IMR-90 (cell line): ENCODE data around the gene MYH11. TPM values are rescaled to one million over a fixed set of nuclear protein-coding genes. Genes with fewer than 3 reads are reported as not detected.
"Not testable (repeated sequence)": the region's sequence is repeated elsewhere in the genome, so short reads cannot be mapped to it uniquely, and the experiment has no call there.

Source experiments
- ATAC-seq: fragments of 200-7000 bp; cut with Tn5 transposase; 2 replicates; pipeline ENCODE4 v1.9.1; 2020; ENCODE audit warnings: low read depth, mild to moderate bottlenecking, moderate library complexity
- BruUV-seq: library from RNA; stranded (reverse); fragments of 400-500 nt; replicated peaks from 2 replicates; lab custom pipeline; 2021; lab: Mats Ljungman, UMichigan
- CTCF ChIA-PET: fragments of 300-600 bp; formaldehyde crosslinking; extraction: SDS; loops from one replicate; lab custom pipeline; 2021; ENCODE audit warnings: antibody characterized with exemption; lab: Yijun Ruan, JAX
- POLR2A ChIA-PET: fragments of 300-600 bp; sonication (Branson Sonifier 250); formaldehyde crosslinking; loops from one replicate; lab custom pipeline; 2022; ENCODE audit warnings: antibody characterized with exemption; ENCODE audit not compliant: unreplicated experiment; lab: Charles Lee
- DNase-seq: peaks from one replicate; pipeline ENCODE4 v3.0.0; 2013
- H2AFZ ChIP-seq: replicated peaks from 2 replicates; pipeline ENCODE3; 2013; ENCODE audit warnings: low read length, mild to moderate bottlenecking; ENCODE audit not compliant: poor library complexity
- H2AK5ac ChIP-seq: 2 replicates; pipeline ENCODE4 v1.6.1; 2013; ENCODE audit warnings: low read depth, low read length, inconsistent platforms
- H2AK9ac ChIP-seq: replicated peaks from 2 replicates; pipeline ENCODE3; 2013; ENCODE audit warnings: mild to moderate bottlenecking, low read depth, low read length, moderate library complexity; ENCODE audit not compliant: poor library complexity
- H2BK120ac ChIP-seq: 2 replicates; pipeline ENCODE4 v1.6.1; 2013; ENCODE audit warnings: low read depth, low read length, inconsistent platforms
- H2BK15ac ChIP-seq: 3 replicates; pipeline ENCODE4 v1.6.1; 2013; ENCODE audit warnings: low read depth, low read length, inconsistent platforms
- H2BK20ac ChIP-seq: 2 replicates; pipeline ENCODE4 v1.6.1; 2013; ENCODE audit warnings: low read depth, mild to moderate bottlenecking, inconsistent platforms, low read length, moderate library complexity
- H2BK5ac ChIP-seq: 2 replicates; pipeline ENCODE4 v1.6.1; 2013; ENCODE audit warnings: mild to moderate bottlenecking, low read depth, low read length, inconsistent platforms; ENCODE audit not compliant: poor library complexity, severe bottlenecking
- H3K14ac ChIP-seq: replicated peaks from 2 replicates; pipeline ENCODE4 v1.6.1; 2013; ENCODE audit warnings: low read depth, low read length, inconsistent platforms
- H3K18ac ChIP-seq: 2 replicates; pipeline ENCODE4 v1.6.1; 2013; ENCODE audit warnings: low read depth, low read length, control low read depth
- H3K23ac ChIP-seq: 2 replicates; pipeline ENCODE4 v1.6.1; 2013; ENCODE audit warnings: low read depth, low read length, inconsistent platforms
- H3K27ac ChIP-seq: 2 replicates; pipeline ENCODE4 v1.5.1; 2013; ENCODE audit warnings: mild to moderate bottlenecking, control low read depth, low read length; ENCODE audit not compliant: insufficient read depth
- H3K27me3 ChIP-seq: 2 replicates; pipeline ENCODE4 v1.6.1; 2013; ENCODE audit warnings: low read length; ENCODE audit not compliant: control insufficient read depth, insufficient read depth
- H3K36me3 ChIP-seq: 2 replicates; pipeline ENCODE4 v1.6.1; 2013; ENCODE audit warnings: low read length, mixed read lengths; ENCODE audit not compliant: control insufficient read depth, insufficient read depth
- H3K4ac ChIP-seq: 2 replicates; pipeline ENCODE4 v1.6.1; 2013; ENCODE audit warnings: low read depth, low read length, inconsistent platforms
- H3K4me1 ChIP-seq: 2 replicates; pipeline ENCODE4 v1.6.1; 2013; ENCODE audit warnings: low read length, mixed read lengths; ENCODE audit not compliant: control insufficient read depth, insufficient read depth
- H3K4me2 ChIP-seq: 2 replicates; pipeline ENCODE4 v1.6.1; 2013; ENCODE audit warnings: low read depth, mild to moderate bottlenecking, control low read depth, low read length, moderate library complexity
- H3K4me3 ChIP-seq: 2 replicates; pipeline ENCODE4 v1.5.1; 2013; ENCODE audit warnings: low read depth, mild to moderate bottlenecking, control low read depth, low read length, moderate library complexity; ENCODE audit not compliant: insufficient read depth
- H3K56ac ChIP-seq: 2 replicates; pipeline ENCODE4 v1.6.1; 2013; ENCODE audit warnings: low read length, inconsistent platforms; ENCODE audit not compliant: insufficient read depth; ENCODE audit errors: extremely low read depth
- H3K79me1 ChIP-seq, 2 experiments: 2 replicates each; pipeline ENCODE4 v1.6.1; 2013; ENCODE audit warnings: low read length in 2 of 2, inconsistent platforms in 1 of 2, low read depth in 1 of 2
- H3K9ac ChIP-seq: 2 replicates; pipeline ENCODE4 v1.6.1; 2013; ENCODE audit warnings: low read depth, low read length, control low read depth
- H3K9me1 ChIP-seq: 2 replicates; pipeline ENCODE4 v1.6.1; 2013; ENCODE audit warnings: low read length, inconsistent platforms; ENCODE audit not compliant: insufficient read depth
- H3K9me3 ChIP-seq: 2 replicates; pipeline ENCODE4 v1.6.1; 2013; ENCODE audit warnings: low read length; ENCODE audit not compliant: control insufficient read depth, insufficient read depth
- H4K20me1 ChIP-seq: 2 replicates; pipeline ENCODE4 v1.6.1; 2013; ENCODE audit warnings: low read length, inconsistent platforms; ENCODE audit not compliant: insufficient read depth
- H4K5ac ChIP-seq: 2 replicates; pipeline ENCODE4 v1.6.1; 2013; ENCODE audit warnings: mild to moderate bottlenecking, low read depth, low read length, control low read depth
- H4K8ac ChIP-seq, 2 experiments: 2 replicates each; pipeline ENCODE4 v1.6.1; 2013; ENCODE audit warnings: low read depth in 2 of 2, low read length in 2 of 2, control low read depth in 1 of 2, inconsistent platforms in 1 of 2
- H4K91ac ChIP-seq: 2 replicates; pipeline ENCODE4 v1.6.1; 2013; ENCODE audit warnings: low read depth, low read length, inconsistent platforms; ENCODE audit not compliant: insufficient read depth
- BHLHE40 ChIP-seq: fragments of 150-350 bp; IDR thresholded peaks from 2 replicates; pipeline ENCODE4 v1.6.1; 2016; ENCODE audit warnings: mild to moderate bottlenecking, low read depth, low read length
- CHD1 ChIP-seq: IDR thresholded peaks from 2 replicates; pipeline ENCODE4 v1.6.1; 2012; ENCODE audit warnings: low read depth, low read length, improper control_type of control experiment
- POLR2A ChIP-seq: IDR thresholded peaks from 2 replicates; pipeline ENCODE4 v1.6.1; 2012; ENCODE audit warnings: mild to moderate bottlenecking, low read depth, low read length
- RAD21 ChIP-seq: IDR thresholded peaks from 2 replicates; pipeline ENCODE4 v1.6.1; 2012; ENCODE audit warnings: low read length, improper control_type of control experiment
- RCOR1 ChIP-seq: IDR thresholded peaks from 2 replicates; pipeline ENCODE4 v1.6.1; 2012; ENCODE audit warnings: mild to moderate bottlenecking, low read length, improper control_type of control experiment; ENCODE audit not compliant: insufficient replicate concordance
- USF2 ChIP-seq: fragments of 150-350 bp; IDR thresholded peaks from 2 replicates; pipeline ENCODE4 v1.6.1; 2017; ENCODE audit warnings: mild to moderate bottlenecking, antibody characterized with exemption, low read length, low read depth
- WGBS, 2 experiments: methylation state at CpG; one replicate each; pipeline versions ENCODE4 v1.1.5 to v1.1.7; 2013; ENCODE audit warnings: missing lambda C conversion rate in 2 of 2; ENCODE audit not compliant: insufficient read length in 1 of 2; ENCODE audit errors: extremely low coverage in 2 of 2; 5-methylcytosine and 5-hydroxymethylcytosine counted together
- dilution Hi-C: fragments of 300-500 bp; cut with HindIII; formaldehyde crosslinking; loops from one replicate; pipeline ENCODE4 v1.14.3; 2018; ENCODE audit warnings: low sequenced_read_pairs; ENCODE audit not compliant: unreplicated experiment
- in situ Hi-C: fragments of 300-500 bp; cut with MboI; formaldehyde crosslinking; loops from 3 replicates; pipeline ENCODE4 v1.14.3; 2019; ENCODE audit warnings: low sequenced_read_pairs, inconsistent platforms, mixed read lengths
- intact Hi-C: fragments of 100-400 bp; cut with micrococcal nuclease; formaldehyde crosslinking; loops from 2 replicates; pipeline ENCODE4 v1.10.0; 2022
- polyA plus RNA-seq, 3 experiments: library from polyadenylated mRNA; depleted of rRNA; stranded (reverse); fragments of >200 nt; gene quantifications; 2 replicates each; pipeline ENCODE4 v1.2.3, GENCODE V29; 2012; ENCODE audit warnings: low replicate concordance in 1 of 3
- total RNA-seq: library from RNA; depleted of rRNA; stranded (reverse); fragments of >200 nt; gene quantifications from 2 replicates; pipeline ENCODE4 v1.2.3, GENCODE V29; 2012

Gene MYH11
- total and polyA plus RNA-seq, 2 of the 4 experiments (the other 2 are of a cell fraction) = under 0.01 to 0.12 TPM

GRCh38 chr16:15810411-15810810 is 46.4 kb downstream of the MYH11 start:
- Histone ChIP-seq H3K9me3 (peaks cover 5% of the 10 kb centered on the region), H3K9ac (no peak overlapping the region), H2AK9ac (no peak overlapping the region), H3K9me1 (no peaks in the 10 kb centered on the region; the same call in 1 of the 2 replicates), H4K8ac (no peak overlapping the region), H3K27ac (no peak overlapping the region), H4K91ac (no peak overlapping the region), H4K5ac (no peak overlapping the region), H4K20me1 (no peaks in the 10 kb centered on the region), H3K4me1 (peaks cover 16% of the 10 kb centered on the region), H3K56ac (no peak overlapping the region), H2BK15ac (no peak overlapping the region), H3K14ac (no peak overlapping the region), H3K27me3 (peaks cover 9% of the 10 kb centered on the region), H2AFZ (peak overlapping the region; percentile 46), H3K23ac (no peak overlapping the region), H3K4ac (no peak overlapping the region), H3K79me1 (no peaks in the 10 kb centered on the region), H3K4me2 (no peak overlapping the region), H2AK5ac (no peak overlapping the region), H2BK5ac (no peak overlapping the region), H3K4me3 (no peak overlapping the region), H3K18ac (no peak overlapping the region), H3K36me3 (no peaks in the 10 kb centered on the region), H2BK120ac (no peak overlapping the region), H2BK20ac (no peak overlapping the region)
- DNase-seq = no peak
- POLR2A ChIA-PET = no interaction called here
- in situ Hi-C loops = no loop called here
- no peak for TF ChIP-seq BHLHE40
- TF ChIP-seq RAD21 = no peak
- no peak for TF ChIP-seq RCOR1
- no peak for TF ChIP-seq CHD1
- no peak for TF ChIP-seq POLR2A
- TF ChIP-seq USF2 = no peak
- dilution Hi-C loops = no loop called here
- BruUV-seq = no TSS peak
- ATAC-seq = no peak
- no CpG with 5 or more reads among the region's 4 CpGs for WGBS, 2 experiments
- CTCF ChIA-PET = no interaction called here
- intact Hi-C loops = no loop called here

DNA sequence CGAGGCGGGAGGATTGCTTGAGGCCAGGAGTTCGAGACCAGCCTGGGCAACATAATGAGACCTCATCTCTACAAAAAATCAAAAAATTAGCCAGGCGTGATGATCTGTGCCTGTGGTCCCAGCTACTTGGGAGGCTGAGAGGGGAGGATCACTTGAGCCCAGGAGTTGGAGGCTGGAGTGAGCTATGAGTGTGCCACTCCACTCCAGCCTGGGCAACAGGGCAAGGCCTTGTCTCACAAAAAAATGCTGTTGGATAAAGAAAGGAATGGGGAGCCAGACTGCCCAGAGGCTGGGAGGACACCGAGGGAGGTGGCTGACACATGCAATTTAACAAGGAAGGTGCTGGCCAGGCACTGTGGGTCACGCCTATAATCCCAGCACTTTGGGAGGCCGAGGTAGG is 47.5 kb downstream of the MYH11 start:
- H2BK20ac ChIP-seq, H2AFZ ChIP-seq, intact Hi-C loops, H3K9me3 ChIP-seq, in situ Hi-C loops, H2BK15ac ChIP-seq, H2BK120ac ChIP-seq, H3K14ac ChIP-seq, H3K27ac ChIP-seq, H3K23ac ChIP-seq, H4K91ac ChIP-seq, H2AK9ac ChIP-seq, H3K36me3 ChIP-seq, H3K79me1 ChIP-seq, H3K4me3 ChIP-seq, BruUV-seq, H3K56ac ChIP-seq, H4K5ac ChIP-seq, POLR2A ChIA-PET, DNase-seq, H3K9ac ChIP-seq, H3K27me3 ChIP-seq, H3K4me2 ChIP-seq, ATAC-seq, H4K8ac ChIP-seq, H3K9me1 ChIP-seq, H2BK5ac ChIP-seq, H4K20me1 ChIP-seq, CTCF ChIA-PET, dilution Hi-C loops, H3K4ac ChIP-seq, H3K18ac ChIP-seq: not testable (repeated sequence)
- Histone ChIP-seq H3K4me1 (peaks cover 16% of the 10 kb centered on the region), H2AK5ac (peak overlapping the region; percentile 11; the same call in 1 of the 2 replicates)
- WGBS, 2 experiments = 20% methylated on average over 1 of the region's 7 CpGs; no CpG with 5 or more reads in 1 of the 2 experiments
